B cell (primary cell): ENCODE data around the gene AMACR. TPM values are rescaled to one million over a fixed set of nuclear protein-coding genes. Genes with fewer than 3 reads are reported as not detected.

Source experiments
- ATAC-seq: fragments of 200-7000 bp; cut with Tn5 transposase; one replicate; pipeline ENCODE4 v1.10.0; 2021; ENCODE audit warnings: low read depth, mild to moderate bottlenecking, moderate number of reproducible peaks, moderate library complexity
- CTCF ChIA-PET: fragments of 350-600 bp; sonication (Branson Sonifier 250); formaldehyde crosslinking; loops from one replicate; lab custom pipeline; 2021; ENCODE audit warnings: antibody characterized with exemption, inconsistent platforms; lab: Charles Lee
- POLR2A ChIA-PET: fragments of 350-600 bp; sonication (Branson Sonifier 250); formaldehyde crosslinking; loops from one replicate; lab custom pipeline; 2021; ENCODE audit warnings: antibody characterized with exemption; lab: Charles Lee
- DNase-seq: peaks from one replicate; pipeline ENCODE4 v3.0.0; 2013
- H2AFZ ChIP-seq: 2 replicates; pipeline ENCODE4 v1.6.1; 2012; ENCODE audit warnings: mild to moderate bottlenecking, low read depth, low read length; ENCODE audit not compliant: insufficient read depth, poor library complexity, severe bottlenecking
- H3K27ac ChIP-seq, 2 donors: 1 replicate in 1 of 2; 2 replicates in 1 of 2; pipeline ENCODE4 v1.5.1; 2012 to 2013; ENCODE audit warnings: low read length in 2 of 2, mild to moderate bottlenecking in 2 of 2, moderate library complexity in 1 of 2
- H3K27me3 ChIP-seq, 4 experiments: fragments of 200-600 bp in 1 of 4; sonication (generic) in 1 of 4; replicated peaks in 1 of 4; 1 replicate in 2 of 4; 2 replicates in 2 of 4; pipeline versions ENCODE4 v1.6.1 to v1.7.0; 2013 to 2016; ENCODE audit warnings: low read length in 3 of 4, mild to moderate bottlenecking in 2 of 4, mixed read lengths in 1 of 4, moderate library complexity in 1 of 4; ENCODE audit not compliant: insufficient read depth in 4 of 4, control insufficient read depth in 3 of 4; ENCODE audit errors: control extremely low read depth in 1 of 4
- H3K36me3 ChIP-seq, 2 experiments: replicated peaks in 1 of 2; 1 replicate in 1 of 2; 2 replicates in 1 of 2; pipeline versions ENCODE4 v1.6.1 to v1.7.1; 2013; ENCODE audit warnings: low read length in 1 of 2; ENCODE audit not compliant: insufficient read depth in 2 of 2, control insufficient read depth in 1 of 2; ENCODE audit errors: control extremely low read depth in 1 of 2, extremely low read depth in 1 of 2
- H3K4me1 ChIP-seq, 2 donors: fragments of 200-600 bp in 1 of 2; sonication (generic) in 1 of 2; 1 replicate in 1 of 2; 2 replicates in 1 of 2; pipeline versions ENCODE4 v1.5.1 to v1.6.1; 2013 to 2017; ENCODE audit warnings: low read length in 2 of 2; ENCODE audit not compliant: control insufficient read depth in 2 of 2, insufficient read depth in 2 of 2
- H3K4me2 ChIP-seq: replicated peaks from 2 replicates; pipeline ENCODE3; 2012; ENCODE audit warnings: mild to moderate bottlenecking, low read depth, low read length; ENCODE audit not compliant: poor library complexity, severe bottlenecking
- H3K4me3 ChIP-seq, 5 experiments: fragments of 200-600 bp in 1 of 5; sonication (generic) in 1 of 5; 1 replicate in 3 of 5; 2 replicates in 2 of 5; pipeline versions ENCODE4 v1.5.1 to v1.7.0; 2011 to 2016; ENCODE audit warnings: low read length in 4 of 5, mild to moderate bottlenecking in 4 of 5, low read depth in 2 of 5, control low read depth in 1 of 5, moderate library complexity in 1 of 5; ENCODE audit not compliant: insufficient read depth in 1 of 5; ENCODE audit errors: control extremely low read depth in 1 of 5, extremely low read depth in 1 of 5
- H3K79me2 ChIP-seq: fragments of 200-600 bp; sonication (generic); one replicate; pipeline ENCODE4 v1.6.0; 2016; ENCODE audit warnings: low read length; ENCODE audit not compliant: control insufficient read depth, insufficient read depth
- H3K9ac ChIP-seq: fragments of 200-600 bp; sonication (generic); 2 replicates; pipeline ENCODE4 v1.6.1; 2017; ENCODE audit warnings: mild to moderate bottlenecking, low read length, moderate library complexity
- H3K9me3 ChIP-seq, 3 donors: one replicate each; pipeline versions ENCODE4 v1.6.1 to v1.7.1; 2013; ENCODE audit warnings: low read length in 2 of 3; ENCODE audit not compliant: control insufficient read depth in 2 of 3, insufficient read depth in 1 of 3; ENCODE audit errors: control extremely low read depth in 1 of 3
- H4K20me1 ChIP-seq: 2 replicates; pipeline ENCODE4 v1.6.0; 2012; ENCODE audit warnings: mild to moderate bottlenecking, low read length; ENCODE audit not compliant: insufficient read depth, control insufficient read depth, poor library complexity, severe bottlenecking
- H3K27ac Mint-ChIP-seq: one replicate; pipeline ENCODE4 v1.8.0; 2021; ENCODE audit warnings: mixed read lengths
- H3K27me3 Mint-ChIP-seq: one replicate; pipeline ENCODE4 v1.8.0; 2021; ENCODE audit warnings: mixed read lengths
- H3K4me1 Mint-ChIP-seq: one replicate; pipeline ENCODE4 v1.8.0; 2021; ENCODE audit warnings: mixed read lengths
- H3K4me3 Mint-ChIP-seq: one replicate; pipeline ENCODE4 v1.8.0; 2021; ENCODE audit warnings: mixed read lengths
- H3K9me3 Mint-ChIP-seq: one replicate; pipeline ENCODE4 v1.8.0; 2022; ENCODE audit warnings: mixed read lengths; ENCODE audit not compliant: insufficient read depth
- EZH2 ChIP-seq: IDR thresholded peaks from 2 replicates; pipeline ENCODE4 v1.6.1; 2012; ENCODE audit warnings: borderline replicate concordance, low read depth, mild to moderate bottlenecking, moderate library complexity, low read length; ENCODE audit not compliant: insufficient read depth, poor library complexity, severe bottlenecking
- WGBS: methylation state at CpG from one replicate; pipeline ENCODE4 v1.1.5; 2013; ENCODE audit warnings: missing lambda C conversion rate; ENCODE audit not compliant: insufficient coverage; 5-methylcytosine and 5-hydroxymethylcytosine counted together
- intact Hi-C: fragments of 100-400 bp; cut with micrococcal nuclease; formaldehyde crosslinking; loops from one replicate; pipeline ENCODE4 v1.10.0; 2022
- polyA plus RNA-seq: library from polyadenylated mRNA; depleted of rRNA; stranded (reverse); fragments of >200 nt; gene quantifications from 2 replicates; pipeline ENCODE4 v1.2.3, GENCODE V29; 2012
- total RNA-seq, 2 donors: library from RNA; stranded (reverse); fragments of 120-200 nt in 1 of 2; gene quantifications; 1 replicate in 1 of 2; 2 replicates in 1 of 2; pipeline versions ENCODE4 v1.2.3 to v1.2.4, GENCODE V29; 2013 to 2022
- TF ChIP-seq, protein P1 (sequence below): fragments of 200-600 bp; IDR thresholded peaks from one replicate; pipeline ENCODE4 v1.8.0; 2022; ENCODE audit warnings: antibody characterized with exemption, mild to moderate bottlenecking

AMACR gene
- total and polyA plus RNA-seq, 2 donors (not counting 1 experiment from before 2014, with no cell fraction given), result 2.6 to 5.8 TPM

- no peak overlapping the region for H3K27ac ChIP-seq
- no peaks in the 10 kb centered on the region for H4K20me1 ChIP-seq
- H3K79me2 ChIP-seq, result no peaks in the 10 kb centered on the region
- no peak overlapping the region for H2AFZ ChIP-seq
- Mint-ChIP-seq H3K27me3 (peaks cover 48% of the 10 kb centered on the region), H3K4me1 (peaks cover 13% of the 10 kb centered on the region), H3K4me3 (no peak overlapping the region), H3K27ac (no peak overlapping the region), H3K9me3 (no peaks in the 10 kb centered on the region)
- no peak overlapping the region for H3K9ac ChIP-seq
- H3K4me3 ChIP-seq, result no peak overlapping the region
- H3K4me2 ChIP-seq, result no peak overlapping the region
- peaks cover 13 to 16% of the 10 kb centered on the region in 2 donors for H3K4me1 ChIP-seq
- ChIA-PET CTCF (interaction anchor here (1.0 kb wide), 1 partner anchor 503 kb away, joined by 3 read pairs; no protein-coding TSS in a partner anchor), POLR2A (no interaction called here)
- H3K27me3 ChIP-seq, result peaks cover 0 to 49% (median 24%) of the 10 kb centered on the region in 4 experiments
- peaks cover 0 to 21% (median 0%) of the 10 kb centered on the region in 3 donors for H3K9me3 ChIP-seq
- H3K36me3 ChIP-seq, result no peaks in the 10 kb centered on the region
- intact Hi-C loops, result no loop called here
- ATAC-seq (no peak), DNase-seq (no peak)
- 39% methylated on average over 14 of the region's 14 CpGs for WGBS
- TF ChIP-seq, protein P1, sequence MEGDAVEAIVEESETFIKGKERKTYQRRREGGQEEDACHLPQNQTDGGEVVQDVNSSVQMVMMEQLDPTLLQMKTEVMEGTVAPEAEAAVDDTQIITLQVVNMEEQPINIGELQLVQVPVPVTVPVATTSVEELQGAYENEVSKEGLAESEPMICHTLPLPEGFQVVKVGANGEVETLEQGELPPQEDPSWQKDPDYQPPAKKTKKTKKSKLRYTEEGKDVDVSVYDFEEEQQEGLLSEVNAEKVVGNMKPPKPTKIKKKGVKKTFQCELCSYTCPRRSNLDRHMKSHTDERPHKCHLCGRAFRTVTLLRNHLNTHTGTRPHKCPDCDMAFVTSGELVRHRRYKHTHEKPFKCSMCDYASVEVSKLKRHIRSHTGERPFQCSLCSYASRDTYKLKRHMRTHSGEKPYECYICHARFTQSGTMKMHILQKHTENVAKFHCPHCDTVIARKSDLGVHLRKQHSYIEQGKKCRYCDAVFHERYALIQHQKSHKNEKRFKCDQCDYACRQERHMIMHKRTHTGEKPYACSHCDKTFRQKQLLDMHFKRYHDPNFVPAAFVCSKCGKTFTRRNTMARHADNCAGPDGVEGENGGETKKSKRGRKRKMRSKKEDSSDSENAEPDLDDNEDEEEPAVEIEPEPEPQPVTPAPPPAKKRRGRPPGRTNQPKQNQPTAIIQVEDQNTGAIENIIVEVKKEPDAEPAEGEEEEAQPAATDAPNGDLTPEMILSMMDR, result no peak
- TF ChIP-seq EZH2, result no peak
Measured at GRCh38 chr5:33938507-33938796, 69.4 kb downstream of the AMACR start.

GRCh38 chr5:33937707-33938506 is 69.9 kb downstream of the AMACR start:
- Histone ChIP-seq H3K4me1 (peaks cover 13 to 20% of the 10 kb centered on the region in 2 donors), H3K9ac (no peak overlapping the region), H3K79me2 (no peaks in the 10 kb centered on the region), H4K20me1 (no peaks in the 10 kb centered on the region), H3K27ac (no peak overlapping the region), H3K4me3 (no peak overlapping the region), H3K4me2 (no peak overlapping the region), H3K36me3 (no peaks in the 10 kb centered on the region), H3K9me3 (peaks cover 0 to 21% (median 0%) of the 10 kb centered on the region in 3 donors), H3K27me3 (peaks cover 0 to 49% (median 23%) of the 10 kb centered on the region in 4 experiments), H2AFZ (no peak overlapping the region)
- POLR2A ChIA-PET, result no interaction called here
- Mint-ChIP-seq H3K27me3 (peaks cover 48% of the 10 kb centered on the region), H3K27ac (no peak overlapping the region), H3K4me3 (no peak overlapping the region), H3K4me1 (peaks cover 17% of the 10 kb centered on the region), H3K9me3 (no peaks in the 10 kb centered on the region)
- TF ChIP-seq, protein P1, result no peak
- no peak for TF ChIP-seq EZH2
- DNase-seq (peak; percentile 4), ATAC-seq (no peak)
- 38% methylated on average over 50 of the region's 54 CpGs for WGBS
- intact Hi-C loops, result no loop called here
- CTCF ChIA-PET, result interaction anchor here (1.0 kb wide), 1 partner anchor 502 kb away, joined by 3 read pairs; no protein-coding TSS in a partner anchor
